NCI-H1092 (cell line): ENCODE measurements around the gene PALM.
"Not testable (repeated sequence)": the region's sequence is repeated elsewhere in the genome, so short reads cannot be mapped to it uniquely, and the experiment has no call there.

Source experiments
- DNase-seq: peaks from one replicate; lab custom pipeline; 2025; lab: John Stamatoyannopoulos, UW

PALM gene

GRCh38 chr19:704447-704741, 4.3 kb upstream of the PALM start:
- no peak for DNase-seq

- DNase-seq = no peak
Measured at GRCh38 chr19:709196-709964, 645 bp downstream of the PALM start.

- DNase-seq = no peak
Measured at GRCh38 chr19:709965-710571, 1.3 kb downstream of the PALM start.

GRCh38 chr19:710767-711166, 2.0 kb downstream of the PALM start:
- DNase-seq = no peak

- no peak for DNase-seq
Measured at GRCh38 chr19:711254-711653, 2.5 kb downstream of the PALM start.

- no peak for DNase-seq
Measured at GRCh38 chr19:715347-715746, 6.6 kb downstream of the PALM start.

- no peak for DNase-seq
Measured at GRCh38 chr19:718251-718951, 9.7 kb downstream of the PALM start.

GRCh38 chr19:718991-719512, 10.3 kb downstream of the PALM start:
- DNase-seq = no peak

GRCh38 chr19:719636-720344, 11.1 kb downstream of the PALM start:
- DNase-seq = no peak

- DNase-seq = no peak
Measured at GRCh38 chr19:720345-721160, 11.8 kb downstream of the PALM start.

- no peak for DNase-seq
Measured at GRCh38 chr19:722553-723101, 13.9 kb downstream of the PALM start.

- no peak for DNase-seq
Measured at GRCh38 chr19:723247-723646, 14.5 kb downstream of the PALM start.

GRCh38 chr19:723714-724113, 15.0 kb downstream of the PALM start:
- no peak for DNase-seq

GRCh38 chr19:725461-726089, 16.8 kb downstream of the PALM start:
- no peak for DNase-seq

GRCh38 chr19:726993-727956, 18.5 kb downstream of the PALM start:
- DNase-seq = no peak

- no peak for DNase-seq
Measured at GRCh38 chr19:728011-728410, 19.3 kb downstream of the PALM start.

- DNase-seq = not testable (repeated sequence)
Measured at GRCh38 chr19:729564-729963, 20.8 kb downstream of the PALM start.

- no peak for DNase-seq
Measured at GRCh38 chr19:729965-730668, 21.4 kb downstream of the PALM start.

GRCh38 chr19:731000-731399, 22.3 kb downstream of the PALM start:
- DNase-seq = no peak
